GM12874 (cell line): ENCODE results near the gene MYBPC2.

Source experiments
- TF ChIP-seq, protein P1 (sequence below): IDR thresholded peaks from 2 replicates; pipeline ENCODE4 v1.5.1; 2011; ENCODE audit warnings: low read depth, mild to moderate bottlenecking, control low read depth, low read length, moderate library complexity; ENCODE audit not compliant: insufficient read depth

MYBPC2 gene

DNA sequence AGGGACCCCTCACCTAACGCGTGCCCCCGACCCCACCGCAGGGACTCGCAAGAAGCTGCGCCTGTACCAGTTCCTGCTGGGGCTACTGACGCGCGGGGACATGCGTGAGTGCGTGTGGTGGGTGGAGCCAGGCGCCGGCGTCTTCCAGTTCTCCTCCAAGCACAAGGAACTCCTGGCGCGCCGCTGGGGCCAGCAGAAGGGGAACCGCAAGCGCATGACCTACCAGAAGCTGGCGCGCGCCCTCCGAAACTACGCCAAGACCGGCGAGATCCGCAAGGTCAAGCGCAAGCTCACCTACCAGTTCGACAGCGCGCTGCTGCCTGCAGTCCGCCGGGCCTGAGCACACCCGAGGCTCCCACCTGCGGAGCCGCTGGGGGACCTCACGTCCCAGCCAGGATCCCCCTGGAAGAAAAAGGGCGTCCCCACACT, 4.7 kb upstream of the MYBPC2 start:
- TF ChIP-seq, protein P1, sequence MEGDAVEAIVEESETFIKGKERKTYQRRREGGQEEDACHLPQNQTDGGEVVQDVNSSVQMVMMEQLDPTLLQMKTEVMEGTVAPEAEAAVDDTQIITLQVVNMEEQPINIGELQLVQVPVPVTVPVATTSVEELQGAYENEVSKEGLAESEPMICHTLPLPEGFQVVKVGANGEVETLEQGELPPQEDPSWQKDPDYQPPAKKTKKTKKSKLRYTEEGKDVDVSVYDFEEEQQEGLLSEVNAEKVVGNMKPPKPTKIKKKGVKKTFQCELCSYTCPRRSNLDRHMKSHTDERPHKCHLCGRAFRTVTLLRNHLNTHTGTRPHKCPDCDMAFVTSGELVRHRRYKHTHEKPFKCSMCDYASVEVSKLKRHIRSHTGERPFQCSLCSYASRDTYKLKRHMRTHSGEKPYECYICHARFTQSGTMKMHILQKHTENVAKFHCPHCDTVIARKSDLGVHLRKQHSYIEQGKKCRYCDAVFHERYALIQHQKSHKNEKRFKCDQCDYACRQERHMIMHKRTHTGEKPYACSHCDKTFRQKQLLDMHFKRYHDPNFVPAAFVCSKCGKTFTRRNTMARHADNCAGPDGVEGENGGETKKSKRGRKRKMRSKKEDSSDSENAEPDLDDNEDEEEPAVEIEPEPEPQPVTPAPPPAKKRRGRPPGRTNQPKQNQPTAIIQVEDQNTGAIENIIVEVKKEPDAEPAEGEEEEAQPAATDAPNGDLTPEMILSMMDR, result no peak

GRCh38 chr19:50428772-50429463, 3.8 kb upstream of the MYBPC2 start:
- TF ChIP-seq, protein P1, result no peak

DNA sequence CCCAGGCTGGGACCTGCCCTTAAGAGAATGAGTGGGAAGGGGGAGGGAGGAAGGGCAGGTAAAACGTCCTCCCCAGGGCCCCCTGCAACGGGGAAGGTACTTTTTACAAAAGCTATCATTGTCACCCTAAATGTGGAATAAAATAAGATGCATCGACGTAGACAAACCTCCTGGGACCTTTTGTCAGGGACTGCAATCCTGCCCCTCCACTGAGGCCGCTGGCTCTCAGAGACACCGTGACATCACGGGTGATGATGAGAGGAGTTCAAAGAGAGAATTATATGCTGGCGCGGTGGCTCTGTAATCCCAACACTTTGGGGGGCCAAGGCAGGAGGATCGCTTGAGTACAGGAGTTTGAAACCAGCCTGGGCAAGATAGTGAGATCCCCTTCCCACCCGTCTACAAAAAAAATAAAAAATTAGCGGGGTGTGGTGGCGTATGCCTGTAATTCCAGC, 1.8 kb upstream of the MYBPC2 start:
- TF ChIP-seq, protein P1, result no peak

DNA sequence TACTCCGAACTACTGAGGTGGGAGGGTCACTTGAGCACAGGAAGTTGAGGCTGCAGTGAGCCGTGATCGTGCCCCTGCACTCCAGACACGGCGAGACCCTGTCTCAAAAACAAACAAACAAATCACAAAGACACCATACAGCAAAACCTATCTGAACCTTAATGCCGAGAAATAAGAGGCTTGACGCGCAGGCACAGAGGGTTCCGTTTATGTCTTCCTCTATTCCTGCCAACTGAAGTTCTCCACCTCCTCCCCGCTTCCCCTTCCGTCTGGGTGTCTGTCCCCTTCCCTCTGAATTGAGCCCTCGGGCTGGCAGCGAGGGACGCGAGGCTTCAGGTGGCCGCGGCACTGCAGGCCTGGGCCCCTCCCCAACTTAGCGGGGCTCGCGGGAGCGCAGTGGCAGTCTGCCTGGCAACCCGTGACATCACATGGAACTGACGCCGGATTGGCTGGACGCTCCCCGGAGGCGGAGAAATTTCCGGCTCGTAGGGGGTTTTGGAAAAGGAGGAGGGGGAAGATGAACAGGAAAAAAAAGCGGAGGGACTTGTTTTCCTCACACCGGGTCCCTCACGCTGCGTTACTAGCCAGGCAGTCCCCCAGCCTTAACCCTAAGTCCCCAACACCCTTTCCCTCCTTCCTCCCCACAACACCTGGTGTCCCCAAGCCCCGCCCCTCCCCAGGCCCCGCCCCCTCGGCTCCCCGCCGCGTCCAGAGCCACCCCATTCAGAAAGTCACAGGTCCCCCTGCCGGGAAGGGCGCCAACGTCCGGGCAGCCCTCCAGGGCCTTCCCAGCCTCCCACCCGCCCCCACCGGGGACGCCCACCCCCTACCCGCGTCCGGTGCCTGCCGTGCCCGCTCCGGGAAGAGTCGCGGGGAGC, 1.1 kb upstream of the MYBPC2 start:
- TF ChIP-seq, protein P1, result no peak

DNA sequence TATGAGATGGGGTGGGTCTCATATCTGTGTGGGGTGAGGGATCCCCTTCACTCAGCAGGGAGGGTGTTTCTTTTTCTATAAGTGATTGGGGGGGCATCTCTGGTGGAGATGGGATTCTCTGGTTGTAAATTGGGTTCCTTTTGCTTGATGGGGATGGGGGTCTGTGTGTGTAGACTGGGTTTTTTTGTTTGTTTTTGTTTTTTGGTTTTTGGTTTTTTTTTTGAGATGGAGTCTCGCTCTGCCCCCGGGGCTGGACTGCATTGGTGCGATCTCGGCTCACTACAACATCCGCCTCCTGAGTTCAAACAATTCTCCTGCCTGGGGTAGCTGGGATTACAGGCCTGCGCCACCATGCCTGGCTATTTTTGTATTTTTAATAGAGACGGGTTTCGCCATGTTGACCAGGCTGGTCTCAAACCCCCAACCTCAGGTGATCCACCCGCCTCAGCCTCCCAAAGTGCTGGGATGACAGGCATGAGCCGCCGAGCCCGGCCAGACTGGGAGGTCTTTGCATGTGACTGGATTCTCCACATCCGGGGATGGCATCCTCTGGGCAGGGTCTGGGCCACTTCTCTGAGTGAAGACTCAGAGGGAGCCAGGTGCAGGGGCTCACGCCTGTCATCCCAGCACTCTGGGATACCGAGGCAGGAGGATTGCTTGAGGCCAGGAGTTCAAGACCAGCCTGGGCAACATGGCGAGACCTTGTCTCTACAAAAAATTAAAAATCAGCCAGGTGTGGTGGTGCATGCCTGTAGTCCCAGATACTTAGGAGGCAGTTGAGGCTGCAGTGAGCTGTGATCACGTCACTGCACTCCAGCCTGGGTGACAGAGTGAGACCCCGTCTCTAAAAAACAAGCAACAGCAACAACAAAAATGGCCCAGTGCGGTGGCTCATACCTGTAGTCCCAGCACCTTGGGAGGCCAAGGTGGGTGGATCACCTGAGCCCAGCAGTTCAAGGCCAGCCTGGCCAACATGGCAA, 799 bp downstream of the MYBPC2 start:
- TF ChIP-seq, protein P1, result no peak

DNA sequence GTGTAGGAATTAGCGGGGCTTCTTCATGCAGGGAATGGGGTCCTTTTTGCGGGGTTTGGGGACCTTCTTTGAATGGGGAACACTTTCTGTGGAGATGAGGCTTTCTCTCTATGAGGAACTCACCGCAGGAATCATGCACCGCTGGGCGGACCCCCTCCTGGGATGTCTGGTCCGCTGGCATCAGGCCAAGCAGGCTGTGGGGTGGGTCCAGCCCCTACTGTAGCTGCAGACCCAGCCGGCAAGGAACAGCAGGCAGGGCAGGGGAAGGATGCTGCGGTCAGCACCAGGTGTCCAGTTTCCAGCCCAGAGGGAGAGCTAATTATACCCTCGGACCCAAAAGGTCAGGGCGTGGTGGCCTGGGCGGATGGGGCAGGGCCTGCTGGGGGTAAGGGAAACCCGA, 1.8 kb downstream of the MYBPC2 start:
- TF ChIP-seq, protein P1, result no peak
